Measurements from ENCODE around the gene DAG1.
"Not testable (repeated sequence)": the region's sequence is repeated elsewhere in the genome, so short reads cannot be mapped to it uniquely, and the experiment has no call there.

DAG1 gene

GRCh38 chr3:49470714-49471420, 800 bp downstream of the DAG1 start:
- DNase-seq, result no peak

- DNase-seq, result no peak
These were observed 1.9 kb downstream of the DAG1 start for GRCh38 chr3:49471856-49472495.

- no peak for DNase-seq
These were observed 6.5 kb downstream of the DAG1 start for GRCh38 chr3:49476563-49476962.

GRCh38 chr3:49482766-49483165, 12.7 kb downstream of the DAG1 start:
- DNase-seq, result no peak

GRCh38 chr3:49484471-49484870, 14.4 kb downstream of the DAG1 start:
- no peak for DNase-seq

GRCh38 chr3:49489247-49489646, 19.2 kb downstream of the DAG1 start:
- DNase-seq, result no peak

GRCh38 chr3:49492969-49493368, 22.9 kb downstream of the DAG1 start:
- no peak for DNase-seq

- DNase-seq, result no peak
These were observed 23.8 kb downstream of the DAG1 start for GRCh38 chr3:49493901-49494300.

- no peak for DNase-seq
These were observed 25.0 kb downstream of the DAG1 start for GRCh38 chr3:49495023-49495422.

GRCh38 chr3:49496845-49497244, 26.8 kb downstream of the DAG1 start:
- not testable (repeated sequence) for DNase-seq

GRCh38 chr3:49497606-49498005, 27.5 kb downstream of the DAG1 start:
- DNase-seq, result no peak

GRCh38 chr3:49498239-49498638, 28.2 kb downstream of the DAG1 start:
- no peak for DNase-seq

GRCh38 chr3:49498648-49499047, 28.6 kb downstream of the DAG1 start:
- no peak for DNase-seq

GRCh38 chr3:49500205-49500731, 30.2 kb downstream of the DAG1 start:
- DNase-seq, result no peak

GRCh38 chr3:49500732-49501609, 30.9 kb downstream of the DAG1 start:
- DNase-seq, result no peak

GRCh38 chr3:49501842-49502241, 31.8 kb downstream of the DAG1 start:
- no peak for DNase-seq

- no peak for DNase-seq
These were observed 36.8 kb downstream of the DAG1 start for GRCh38 chr3:49506906-49507305.

GRCh38 chr3:49509028-49509561, 39.0 kb downstream of the DAG1 start:
- no peak for DNase-seq

- DNase-seq, result no peak
These were observed 41.6 kb downstream of the DAG1 start for GRCh38 chr3:49511639-49512038.

GRCh38 chr3:49512781-49513355, 42.8 kb downstream of the DAG1 start:
- DNase-seq, result no peak

- DNase-seq, result no peak
These were observed 43.5 kb downstream of the DAG1 start for GRCh38 chr3:49513494-49514124.

GRCh38 chr3:49518016-49518415, 47.9 kb downstream of the DAG1 start:
- DNase-seq, result no peak

Data from NCI-H2171 (cell line).